ENCODE results near the gene TXNDC16. TPM values are rescaled to one million over a fixed set of nuclear protein-coding genes. Genes with fewer than 3 reads are reported as not detected.

TXNDC16 gene
- total RNA-seq, 2 experiments from 2014 or later = 4.0 to 5.2 TPM

Other genes starting within 250 kb of the TXNDC16 start
- 1 to 10 TPM; 2.4 TPM for gene PTGER2, start 238.2 kb downstream of the TXNDC16 start, total RNA-seq
- under 1 TPM; 0.04 to 0.14 TPM for gene GPR137C, start 331 bp upstream of the TXNDC16 start, total RNA-seq
- gene ERO1A, start 143.1 kb upstream of the TXNDC16 start, total RNA-seq = 100 to 1,000 TPM; 120 to 165 TPM
- gene PSMC6, start 154.7 kb upstream of the TXNDC16 start, total RNA-seq = 100 to 1,000 TPM in 1 of 2 experiments, 10 to 100 TPM in 1; 87.0 to 121 TPM
- gene STYX, start 177.7 kb upstream of the TXNDC16 start, total RNA-seq = 10 to 100 TPM; 13.1 to 13.3 TPM
- 10 to 100 TPM; 31.1 to 33.6 TPM for gene GNPNAT1, start 239.1 kb upstream of the TXNDC16 start, total RNA-seq

All from activated CD4-positive, alpha-beta T cell treated with anti-CD3 and anti-CD28 coated beads for 36 hours (primary cell).